ENCODE results near the gene SGSM1. TPM values are rescaled to one million over a fixed set of nuclear protein-coding genes. Genes with fewer than 3 reads are reported as not detected.

The SGSM1 gene
- total RNA-seq, 1 donor from 2014 or later, result not detected

GRCh38 chr22:24945430-24945829, 139.4 kb downstream of the SGSM1 start:
- no peak for DNase-seq (ENCODE audit: extremely low spot score, unreplicated experiment)
- TF ChIP-seq CTCF (IDR thresholded peaks at IDR 0.05), result no peak
- Mint-ChIP-seq H3K4me3 (ENCODE audit: unreplicated experiment) (no peak overlapping the region), H3K36me3 (ENCODE audit: unreplicated experiment) (no peaks in the 10 kb centered on the region), H3K27ac (ENCODE audit: unreplicated experiment) (no peak overlapping the region), H3K9me3 (ENCODE audit: unreplicated experiment) (no peaks in the 10 kb centered on the region), H3K27me3 (ENCODE audit: unreplicated experiment) (peaks cover 22% of the 10 kb centered on the region), H3K4me1 (ENCODE audit: unreplicated experiment) (no peaks in the 10 kb centered on the region)

GRCh38 chr22:24947383-24947782, 141.4 kb downstream of the SGSM1 start:
- peaks cover 2% of the 10 kb centered on the region for H3K4me1 Mint-ChIP-seq (ENCODE audit: unreplicated experiment)
- H3K27me3 Mint-ChIP-seq (ENCODE audit: unreplicated experiment), result peaks cover 29% of the 10 kb centered on the region
- no peak overlapping the region for H3K27ac Mint-ChIP-seq (ENCODE audit: unreplicated experiment)
- H3K36me3 Mint-ChIP-seq (ENCODE audit: unreplicated experiment), result no peaks in the 10 kb centered on the region
- no peak for TF ChIP-seq CTCF (IDR thresholded peaks at IDR 0.05)
- H3K4me3 Mint-ChIP-seq (ENCODE audit: unreplicated experiment), result no peak overlapping the region
- H3K9me3 Mint-ChIP-seq (ENCODE audit: unreplicated experiment), result no peaks in the 10 kb centered on the region
- no peak for DNase-seq (ENCODE audit: extremely low spot score, unreplicated experiment)

- peaks cover 29% of the 10 kb centered on the region for H3K27me3 Mint-ChIP-seq (ENCODE audit: unreplicated experiment)
- DNase-seq (ENCODE audit: extremely low spot score, unreplicated experiment), result no peak
- no peak overlapping the region for H3K27ac Mint-ChIP-seq (ENCODE audit: unreplicated experiment)
- H3K36me3 Mint-ChIP-seq (ENCODE audit: unreplicated experiment), result no peaks in the 10 kb centered on the region
- TF ChIP-seq CTCF (IDR thresholded peaks at IDR 0.05), result no peak
- H3K4me3 Mint-ChIP-seq (ENCODE audit: unreplicated experiment), result no peak overlapping the region
- no peaks in the 10 kb centered on the region for H3K9me3 Mint-ChIP-seq (ENCODE audit: unreplicated experiment)
- H3K4me1 Mint-ChIP-seq (ENCODE audit: unreplicated experiment), result peaks cover 3% of the 10 kb centered on the region
Observed at GRCh38 chr22:24947881-24948280, 141.9 kb downstream of the SGSM1 start.

- no peak overlapping the region for H3K27ac Mint-ChIP-seq (ENCODE audit: unreplicated experiment)
- peaks cover 33% of the 10 kb centered on the region for H3K27me3 Mint-ChIP-seq (ENCODE audit: unreplicated experiment)
- DNase-seq (ENCODE audit: extremely low spot score, unreplicated experiment), result no peak
- H3K9me3 Mint-ChIP-seq (ENCODE audit: unreplicated experiment), result no peaks in the 10 kb centered on the region
- no peaks in the 10 kb centered on the region for H3K36me3 Mint-ChIP-seq (ENCODE audit: unreplicated experiment)
- TF ChIP-seq CTCF (IDR thresholded peaks at IDR 0.05), result no peak
- no peak overlapping the region for H3K4me3 Mint-ChIP-seq (ENCODE audit: unreplicated experiment)
- peaks cover 7% of the 10 kb centered on the region for H3K4me1 Mint-ChIP-seq (ENCODE audit: unreplicated experiment)
Observed at GRCh38 chr22:24948356-24949202, 142.6 kb downstream of the SGSM1 start.

GRCh38 chr22:24950272-24950902, 144.4 kb downstream of the SGSM1 start:
- Mint-ChIP-seq H3K27ac (ENCODE audit: unreplicated experiment) (no peak overlapping the region), H3K4me3 (ENCODE audit: unreplicated experiment) (no peak overlapping the region), H3K4me1 (ENCODE audit: unreplicated experiment) (peaks cover 14% of the 10 kb centered on the region), H3K9me3 (ENCODE audit: unreplicated experiment) (no peaks in the 10 kb centered on the region), H3K27me3 (ENCODE audit: unreplicated experiment) (peaks cover 37% of the 10 kb centered on the region), H3K36me3 (ENCODE audit: unreplicated experiment) (no peaks in the 10 kb centered on the region)
- TF ChIP-seq CTCF (IDR thresholded peaks at IDR 0.05), result no peak
- no peak for DNase-seq (ENCODE audit: extremely low spot score, unreplicated experiment)
